GM21786 (cell line): ENCODE data around the gene LARP6.
"Not testable (repeated sequence)": the region's sequence is repeated elsewhere in the genome, so short reads cannot be mapped to it uniquely, and the experiment has no call there.

Source experiments
- ATAC-seq: cut with Tn5 transposase; IDR thresholded peaks from one replicate; pipeline ENCODE4 v1.9.1; 2021; ENCODE audit not compliant: unreplicated experiment

The LARP6 gene

DNA sequence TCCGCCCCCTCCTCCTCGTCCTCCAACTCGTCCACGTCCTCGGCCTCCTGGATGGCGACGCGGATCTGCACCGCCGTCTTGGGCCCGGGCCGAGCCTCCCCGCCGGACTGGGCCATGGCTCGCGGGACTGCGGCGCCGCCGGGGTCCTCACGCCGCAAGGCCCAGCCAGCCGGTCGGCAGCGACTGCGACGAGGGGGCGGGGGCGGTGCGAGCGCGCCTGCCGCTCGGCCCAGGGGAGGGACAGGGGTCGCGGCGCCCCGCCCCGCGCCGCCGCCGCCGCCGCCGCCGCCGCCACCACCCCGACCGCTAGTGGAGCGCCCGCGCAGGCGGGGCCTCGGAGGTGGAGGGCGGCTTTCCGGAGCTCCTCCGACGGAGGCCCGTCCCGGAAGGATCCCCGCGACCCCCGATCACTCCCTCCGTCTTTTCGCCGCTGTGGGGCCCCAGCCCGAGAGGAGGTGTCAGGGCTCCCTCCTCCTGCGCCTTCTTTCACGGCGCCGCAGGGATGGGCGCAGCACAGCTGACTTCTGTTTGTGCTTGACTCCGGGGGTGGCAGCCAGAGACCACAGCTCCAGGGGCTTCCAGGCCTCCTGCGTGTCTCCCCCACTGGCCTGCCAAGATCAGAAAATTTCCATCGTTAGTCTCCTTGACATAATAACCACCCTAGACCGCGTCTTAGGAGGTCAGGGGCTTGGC, at the start of gene LARP6:
Gene LARP6 (minus strand): TSS at position 185 of the 693 bp plus-strand sequence. CDS start 69 bp downstream, at position 116.
- ATAC-seq, result no peak

DNA sequence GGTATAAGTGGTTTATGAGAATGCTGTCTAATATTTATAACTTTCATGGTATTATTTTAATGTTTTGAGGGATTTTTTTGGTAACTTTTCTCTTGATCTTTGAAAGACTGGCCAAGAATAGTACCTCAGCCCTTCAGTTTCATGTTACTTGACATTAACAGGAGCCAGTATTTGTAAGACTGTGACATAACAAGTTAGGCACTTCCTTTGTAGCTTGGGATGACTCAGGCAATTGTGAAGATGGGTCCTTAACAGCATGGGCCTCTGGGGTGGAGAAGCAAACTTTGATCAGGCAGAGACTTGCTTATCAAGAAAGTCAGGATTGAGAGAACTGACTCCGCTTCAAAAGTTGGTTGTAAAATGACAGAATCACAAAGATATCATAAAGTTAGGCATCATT, 48.1 kb upstream of the LARP6 start:
- ATAC-seq, result no peak

DNA sequence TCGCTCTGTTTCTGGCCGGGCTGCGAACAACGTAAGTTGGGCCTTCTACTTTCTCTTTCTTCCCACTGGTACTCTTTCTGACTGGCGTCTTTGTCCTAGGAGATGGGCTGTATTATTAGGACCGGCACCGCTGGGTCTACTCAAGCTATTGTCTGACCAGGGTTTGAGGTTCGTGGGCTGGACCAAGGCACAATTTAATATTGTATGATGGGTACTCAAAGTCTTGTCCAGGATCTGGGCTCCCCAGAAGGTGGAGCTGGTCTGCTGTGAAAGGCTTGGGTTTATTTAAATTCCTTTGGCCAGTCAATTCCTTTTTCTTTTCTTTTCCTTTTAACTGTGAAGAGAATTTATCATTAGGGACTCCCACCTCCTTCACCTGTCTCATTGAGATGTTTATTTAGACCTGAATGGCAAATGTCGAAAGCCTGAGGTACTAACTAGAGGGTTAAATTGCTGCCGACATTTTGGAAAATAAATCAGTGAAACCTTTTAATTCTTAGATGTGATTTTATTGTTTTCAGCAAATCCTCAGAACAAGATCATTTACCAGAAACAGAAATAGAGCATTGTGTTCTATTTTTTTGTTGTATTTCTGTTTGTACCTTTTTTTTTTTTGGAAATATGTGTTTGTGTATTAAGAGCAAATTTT, 39.1 kb upstream of the LARP6 start:
- ATAC-seq, result peak; percentile 21

- peak; percentile 81 for ATAC-seq
Observed at GRCh38 chr15:70892002-70892911, 38.3 kb upstream of the LARP6 start, which contains the start of the genes LRRC49 and THAP10. LRRC49 (plus strand) TSS chr15:70892826; CDS start chr15:70892895, 69 bp downstream. THAP10 (minus strand) TSS chr15:70892433; CDS start chr15:70892272, 161 bp downstream.

DNA sequence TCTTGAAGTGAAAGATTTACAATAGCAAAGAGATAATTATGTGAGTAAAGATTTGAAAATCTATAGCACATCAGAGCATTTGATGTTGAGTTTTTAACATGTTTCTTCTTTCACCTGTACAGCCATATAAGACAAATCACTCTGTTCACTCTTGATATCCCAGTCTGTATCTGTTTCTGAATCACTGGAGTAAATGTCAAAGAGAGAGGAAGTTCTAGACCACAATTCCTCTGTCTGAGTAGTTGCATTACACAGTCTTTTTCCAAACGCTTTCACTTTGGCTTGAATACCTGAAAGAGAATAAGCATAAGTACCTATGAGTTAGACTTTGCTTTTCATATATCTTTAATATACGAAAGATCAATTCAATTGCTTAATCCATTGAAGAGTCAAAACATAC, 28.4 kb upstream of the LARP6 start:
- ATAC-seq, result no peak

DNA sequence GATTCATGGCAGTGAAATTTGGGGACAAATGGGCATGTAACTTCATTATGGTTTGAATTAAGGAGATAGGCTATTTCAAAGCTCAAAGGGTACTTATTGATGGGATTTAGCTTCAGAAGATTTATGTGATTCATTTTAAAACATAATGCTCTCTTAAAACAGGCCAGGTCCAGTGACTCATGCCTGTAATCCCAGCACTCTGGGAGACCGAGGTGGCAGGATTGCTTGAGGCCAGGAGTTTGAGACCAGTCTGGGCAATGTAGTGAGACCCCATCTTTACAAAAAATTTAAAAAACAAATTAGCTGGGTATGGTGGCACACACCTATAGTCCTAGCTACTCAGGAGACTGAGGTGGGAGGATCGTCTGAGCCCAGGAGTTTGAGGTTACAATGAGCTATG, 26.8 kb upstream of the LARP6 start:
- ATAC-seq, result no peak

DNA sequence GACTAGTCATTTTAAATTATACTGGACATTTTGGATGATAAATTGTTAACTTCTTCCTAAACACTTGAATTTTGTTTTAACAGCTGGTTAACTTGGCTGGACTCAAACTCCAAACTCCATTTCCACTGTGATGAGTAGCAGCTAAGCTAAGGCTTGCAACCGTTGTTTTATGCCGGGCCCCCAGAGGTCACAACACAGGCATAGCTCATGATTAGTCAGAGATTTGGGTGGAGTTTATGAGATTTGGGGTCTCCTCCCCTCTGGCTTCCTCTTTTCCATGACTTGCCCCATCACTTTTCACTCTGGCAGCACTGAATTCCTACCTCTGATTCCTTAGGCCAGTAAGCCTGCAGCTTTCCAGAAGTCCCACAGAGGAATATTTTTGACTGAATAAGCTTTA, 25.4 kb upstream of the LARP6 start:
- no peak for ATAC-seq

DNA sequence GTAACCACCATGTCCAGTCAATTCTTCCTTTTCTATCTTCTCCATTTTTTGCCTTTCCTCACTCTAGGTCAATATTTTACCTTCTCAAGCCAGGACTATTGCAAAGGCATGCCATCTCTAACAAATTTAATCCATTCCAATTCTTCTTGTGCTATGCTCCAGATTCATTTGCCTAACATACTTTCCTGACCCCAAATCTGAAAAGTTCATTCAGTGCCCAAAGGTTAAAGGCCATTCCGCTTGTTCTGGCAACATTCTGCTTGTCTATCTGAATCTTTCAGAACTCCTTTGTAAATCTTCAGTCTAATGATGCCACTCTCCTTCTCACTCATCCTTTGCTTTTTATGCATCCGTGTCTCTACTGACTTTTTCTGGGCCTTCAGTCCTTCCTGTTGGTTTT, 22.7 kb upstream of the LARP6 start:
- no peak for ATAC-seq

- ATAC-seq, result no peak
Observed at GRCh38 chr15:70876011-70876410, 22.1 kb upstream of the LARP6 start.

DNA sequence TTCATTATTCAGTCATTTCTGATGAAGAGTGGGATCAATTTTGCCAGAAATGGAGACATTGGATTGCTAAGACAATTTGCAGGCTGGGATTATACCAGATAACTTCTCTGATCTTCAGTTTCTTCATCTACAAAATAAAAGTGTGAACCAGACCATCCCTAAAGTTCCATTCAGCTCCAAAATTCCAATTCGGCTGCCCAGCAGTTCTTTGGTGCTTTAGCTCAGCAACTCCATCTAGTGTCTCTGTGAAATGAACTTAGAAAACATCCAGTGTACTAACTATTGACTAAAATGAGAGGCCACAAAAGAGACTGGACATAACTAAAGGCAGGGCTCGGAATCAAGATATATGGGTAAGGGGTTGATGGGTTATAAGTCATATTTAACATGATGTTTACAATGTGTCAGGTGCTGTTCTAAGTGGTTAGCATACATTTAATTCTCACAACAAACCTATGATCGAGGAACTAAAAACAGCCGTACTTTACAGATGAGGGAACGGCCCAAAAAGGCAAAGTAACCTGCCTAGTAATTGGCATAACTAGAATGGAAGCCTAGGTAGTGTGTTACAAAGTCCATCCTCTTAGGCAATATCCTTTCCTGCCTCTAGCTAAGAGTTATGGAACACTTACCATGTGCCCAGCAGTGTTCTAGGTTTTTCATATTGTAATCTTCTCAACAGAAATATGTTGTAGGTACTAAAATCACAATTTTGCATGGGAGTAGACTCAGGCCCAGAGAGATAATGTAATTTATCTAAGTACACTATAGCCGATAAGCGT, 21.2 kb upstream of the LARP6 start:
- no peak for ATAC-seq

GRCh38 chr15:70873232-70874054, 19.5 kb upstream of the LARP6 start:
- no peak for ATAC-seq

DNA sequence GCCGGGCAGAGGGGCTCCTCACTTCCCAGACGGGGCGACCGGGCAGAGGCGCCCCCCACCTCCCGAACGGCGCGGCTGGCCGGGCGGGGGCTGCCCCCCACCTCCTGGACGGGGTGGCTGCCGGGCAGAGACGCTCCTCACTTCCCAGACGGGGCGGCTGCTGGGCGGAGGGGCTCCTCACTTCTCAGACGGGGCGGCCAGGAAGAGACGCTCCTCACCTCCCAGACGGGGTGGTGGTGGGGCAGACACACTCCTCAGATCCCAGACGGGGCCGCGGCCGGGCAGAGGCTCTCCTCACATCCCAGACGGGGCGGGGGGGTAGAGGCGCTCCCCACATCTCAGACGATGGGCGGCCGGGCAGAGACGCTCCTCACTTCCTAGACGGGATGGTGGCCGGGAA, 17.5 kb upstream of the LARP6 start:
- not testable (repeated sequence) for ATAC-seq

GRCh38 chr15:70870051-70870450, 16.1 kb upstream of the LARP6 start:
- ATAC-seq, result no peak

DNA sequence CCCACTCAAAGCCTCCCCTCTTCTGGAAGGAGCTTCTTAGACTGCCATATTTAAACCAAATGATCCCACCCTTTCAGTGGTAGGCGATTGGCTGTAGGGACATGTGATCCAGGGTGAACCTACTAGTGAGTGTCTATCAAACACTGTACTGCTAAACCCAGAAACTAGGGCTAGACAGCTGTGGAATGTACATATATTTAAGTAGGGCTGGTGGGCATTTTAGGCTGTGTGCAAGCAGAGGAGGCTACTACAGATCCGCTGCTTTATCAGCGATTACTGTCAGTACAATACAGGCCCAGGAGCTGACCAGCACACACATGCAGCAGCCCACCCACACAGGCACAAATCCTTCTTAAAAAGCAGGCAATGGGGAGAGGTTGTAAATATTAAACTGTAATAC, 15.4 kb upstream of the LARP6 start:
- ATAC-seq, result no peak

DNA sequence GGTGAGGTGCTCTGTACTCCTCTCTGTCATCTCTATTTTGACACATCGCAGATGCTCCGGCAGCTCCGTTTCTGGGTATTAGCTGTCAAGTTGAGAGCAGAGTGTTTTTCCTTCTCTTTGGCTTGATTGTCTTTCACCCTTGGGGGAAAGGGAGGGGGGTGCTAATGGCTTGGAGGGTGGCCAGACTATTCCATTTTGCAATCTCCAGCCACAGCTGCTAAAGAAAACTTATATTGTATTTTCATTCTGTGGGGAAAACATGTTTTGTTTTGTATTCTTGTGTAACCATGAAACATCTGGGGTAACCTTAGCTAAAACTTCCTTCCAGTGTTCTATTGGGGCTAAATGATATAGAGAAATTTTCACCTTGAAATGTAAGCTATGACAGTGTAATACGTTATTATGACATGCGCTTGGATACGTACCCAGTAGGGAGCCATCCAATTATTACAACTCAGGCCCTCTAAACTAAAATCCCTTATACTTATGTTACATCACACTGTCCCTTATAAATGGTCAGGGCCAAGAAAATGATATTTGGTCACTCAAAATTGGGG, 14.0 kb upstream of the LARP6 start:
- no peak for ATAC-seq

DNA sequence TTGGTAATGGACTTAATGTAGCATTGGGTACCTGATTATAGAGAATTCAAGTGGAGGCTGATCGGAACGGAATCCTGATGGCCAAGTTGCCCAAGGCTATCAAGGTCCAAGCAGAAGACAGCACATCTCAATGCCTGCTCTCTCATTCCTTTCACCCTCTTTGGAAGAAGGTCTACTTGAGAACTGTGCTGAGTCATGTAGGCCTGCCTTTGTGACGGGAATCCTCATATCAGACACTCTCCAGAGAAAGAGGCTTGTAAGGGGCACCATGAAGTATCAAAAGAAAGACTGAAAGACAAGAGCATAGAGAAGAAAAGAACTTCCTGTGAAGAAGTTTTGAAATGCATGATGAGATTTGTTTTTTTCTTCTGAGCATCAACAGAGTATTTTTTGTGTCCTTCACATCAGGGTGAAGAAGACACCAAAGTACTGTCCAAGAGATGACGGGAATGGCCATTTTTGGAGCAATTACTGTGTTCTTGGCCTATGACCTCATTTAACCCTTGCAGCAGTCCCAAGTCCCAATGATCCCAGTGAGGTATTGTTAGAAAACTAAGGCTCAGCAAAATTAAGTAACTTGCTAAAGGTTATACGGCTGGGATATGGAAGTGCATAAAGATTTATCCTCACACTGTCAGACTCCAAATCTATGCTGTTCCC, 13.2 kb upstream of the LARP6 start:
- no peak for ATAC-seq

GRCh38 chr15:70863450-70864218, 9.7 kb upstream of the LARP6 start:
- ATAC-seq, result no peak

DNA sequence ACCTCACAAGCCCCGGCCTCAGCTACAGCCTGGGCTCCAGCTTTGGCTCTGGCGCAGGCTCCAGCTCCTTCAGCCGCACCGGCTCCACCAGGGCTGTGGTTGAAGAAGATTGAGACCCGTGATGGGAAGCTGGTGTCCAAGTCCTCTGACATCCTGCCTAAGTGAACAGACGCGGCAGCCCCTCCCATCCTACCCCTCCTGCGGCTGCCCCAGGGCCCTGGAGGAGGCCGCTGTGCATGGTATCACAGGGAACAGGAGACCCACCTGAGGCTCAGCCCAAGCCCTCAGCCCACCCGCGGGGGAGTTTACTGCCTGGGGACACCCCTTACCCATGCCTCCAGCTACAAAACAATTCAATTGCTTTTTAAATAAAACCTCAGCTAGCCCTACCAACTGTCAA, 6.0 kb upstream of the LARP6 start:
- no peak for ATAC-seq
